Muscle of leg (tissue), 16 donors: ENCODE measurements around the gene RPIA. TPM values are rescaled to one million over a fixed set of nuclear protein-coding genes. Genes with fewer than 3 reads are reported as not detected.
"Not testable (repeated sequence)": the region's sequence is repeated elsewhere in the genome, so short reads cannot be mapped to it uniquely, and the experiment has no call there.

Experiments
- DNase-seq: peaks from one replicate; pipeline ENCODE4 v3.0.0; 2013
- H3K27ac ChIP-seq: one replicate; pipeline ENCODE4 v1.5.1; 2013; ENCODE audit warnings: mild to moderate bottlenecking, low read length, control low read depth
- H3K27me3 ChIP-seq: one replicate; pipeline ENCODE4 v1.6.1; 2013; ENCODE audit warnings: low read length; ENCODE audit not compliant: control insufficient read depth, insufficient read depth
- H3K36me3 ChIP-seq: one replicate; pipeline ENCODE4 v1.6.1; 2013; ENCODE audit warnings: low read length; ENCODE audit not compliant: control insufficient read depth, insufficient read depth
- H3K4me1 ChIP-seq: one replicate; pipeline ENCODE4 v1.6.1; 2013; ENCODE audit warnings: low read length; ENCODE audit not compliant: control insufficient read depth, insufficient read depth
- H3K4me3 ChIP-seq: one replicate; pipeline ENCODE4 v1.5.1; 2013; ENCODE audit warnings: low read length, control low read depth
- H3K9me3 ChIP-seq: replicated peaks from 2 replicates; pipeline ENCODE4 v1.6.1; 2013; ENCODE audit warnings: low read depth, low read length; ENCODE audit not compliant: control insufficient read depth
- WGBS: methylation state at CpG from one replicate; pipeline ENCODE4 v1.1.5; 2013; ENCODE audit warnings: missing lambda C conversion rate; ENCODE audit not compliant: insufficient coverage; 5-methylcytosine and 5-hydroxymethylcytosine counted together
- long read RNA-seq, 11 donors: transcript quantifications; one replicate each; lab custom pipeline, GENCODE V29; 2026
- polyA plus RNA-seq, 8 donors: library from polyadenylated mRNA; unstranded; fragments of 120-200 nt; gene quantifications; one replicate each; pipeline versions ENCODE4 v1.2.1 to v1.2.3, GENCODE V29; 2013; ENCODE audit warnings: inconsistent platforms in 1 of 8, low replicate concordance in 1 of 8; ENCODE audit not compliant: insufficient read length in 8 of 8, insufficient read depth in 1 of 8
- total RNA-seq: library from RNA; stranded (reverse); fragments of 120-200 nt; gene quantifications from one replicate; pipeline ENCODE4 v1.2.4, GENCODE V29; 2013

The RPIA gene
- total RNA-seq (11.3 TPM), polyA plus RNA-seq (10 to 100 TPM; 22.4 to 27.7 (median 24.6) TPM)
- long read RNA-seq, donor 1, transcript RPIA-201 (9 exons, 1,848 nt) = major isoform, 7 of 7 reads
- long read RNA-seq, donor 1, partial matches to known transcripts = 0 of 7 reads
- long read RNA-seq, donor 1, other reads (novel, unspliced or antisense) = 0 of 7 reads
- long read RNA-seq, donor 2, partial matches to known transcripts = 0 of 4 reads
- long read RNA-seq, donor 2, other reads (novel, unspliced or antisense) = 0 of 4 reads
- long read RNA-seq, donor 3, transcript RPIA-201 (9 exons, 1,848 nt) = major isoform, 14 of 14 reads
- long read RNA-seq, donor 3, partial matches to known transcripts = 0 of 14 reads
- long read RNA-seq, donor 3, other reads (novel, unspliced or antisense) = 0 of 14 reads
- long read RNA-seq, donor 4, partial matches to known transcripts = 0 of 4 reads
- long read RNA-seq, donor 4, other reads (novel, unspliced or antisense) = 0 of 4 reads
- long read RNA-seq, donor 5, transcript RPIA-201 (9 exons, 1,848 nt) = major isoform, 33 of 47 reads
- long read RNA-seq, donor 5, partial matches to known transcripts = 14 of 47 reads
- long read RNA-seq, donor 5, other reads (novel, unspliced or antisense) = 0 of 47 reads
- long read RNA-seq, donor 6, transcript RPIA-201 (9 exons, 1,848 nt) = major isoform, 12 of 24 reads
- long read RNA-seq, donor 6, partial matches to known transcripts = 12 of 24 reads
- long read RNA-seq, donor 6, other reads (novel, unspliced or antisense) = 0 of 24 reads
- long read RNA-seq, donor 7, transcript RPIA-201 (9 exons, 1,848 nt) = major isoform, 15 of 15 reads
- long read RNA-seq, donor 7, partial matches to known transcripts = 0 of 15 reads
- long read RNA-seq, donor 7, other reads (novel, unspliced or antisense) = 0 of 15 reads
- long read RNA-seq, donor 8, transcript RPIA-201 (9 exons, 1,848 nt) = major isoform, 13 of 13 reads
- long read RNA-seq, donor 8, partial matches to known transcripts = 0 of 13 reads
- long read RNA-seq, donor 8, other reads (novel, unspliced or antisense) = 0 of 13 reads
- long read RNA-seq, donor 9, transcript RPIA-201 (9 exons, 1,848 nt) = major isoform, 7 of 7 reads
- long read RNA-seq, donor 9, partial matches to known transcripts = 0 of 7 reads
- long read RNA-seq, donor 9, other reads (novel, unspliced or antisense) = 0 of 7 reads
- long read RNA-seq, donor 10, transcript RPIA-201 (9 exons, 1,848 nt) = major isoform, 19 of 19 reads
- long read RNA-seq, donor 10, partial matches to known transcripts = 0 of 19 reads
- long read RNA-seq, donor 10, other reads (novel, unspliced or antisense) = 0 of 19 reads
- long read RNA-seq, donor 11, transcript RPIA-201 (9 exons, 1,848 nt) = major isoform, 9 of 9 reads
- long read RNA-seq, donor 11, partial matches to known transcripts = 0 of 9 reads
- long read RNA-seq, donor 11, other reads (novel, unspliced or antisense) = 0 of 9 reads

DNA sequence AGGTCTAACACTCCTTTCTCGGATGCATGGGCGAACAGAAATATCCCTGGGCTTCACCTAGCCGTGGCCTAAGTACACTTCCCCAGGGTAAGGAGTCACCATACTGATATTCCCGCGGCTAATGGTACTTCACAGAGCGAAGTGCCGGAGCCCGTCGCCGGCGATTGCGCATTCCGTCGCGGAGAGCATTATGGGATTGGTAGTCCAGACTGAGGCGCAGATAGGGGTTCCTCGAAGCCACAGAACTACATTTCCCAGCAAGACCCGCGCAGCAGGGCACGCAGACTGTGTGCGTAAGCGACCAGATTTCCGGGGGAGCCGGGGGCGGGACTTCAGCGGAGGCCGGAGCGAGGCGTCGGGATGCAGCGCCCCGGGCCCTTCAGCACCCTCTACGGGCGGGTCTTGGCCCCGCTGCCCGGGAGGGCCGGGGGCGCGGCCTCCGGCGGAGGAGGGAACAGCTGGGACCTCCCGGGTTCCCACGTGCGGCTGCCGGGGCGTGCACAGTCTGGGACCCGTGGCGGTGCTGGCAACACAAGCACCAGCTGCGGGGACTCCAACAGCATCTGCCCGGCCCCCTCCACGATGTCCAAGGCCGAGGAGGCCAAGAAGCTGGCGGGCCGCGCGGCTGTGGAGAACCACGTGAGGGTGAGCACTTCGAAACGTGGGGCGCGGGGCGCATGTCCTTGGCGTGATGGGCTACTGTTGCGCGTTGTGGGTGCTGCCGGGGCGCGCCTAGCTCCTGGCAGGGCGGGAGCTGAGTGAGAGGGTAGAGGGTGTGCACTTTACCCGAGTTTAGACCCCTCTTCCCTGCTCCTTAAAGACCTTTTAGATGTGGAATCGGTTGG, at the start of gene RPIA:
RPIA (plus strand) TSS at position 335 of the 845 bp plus-strand sequence; CDS start at position 361, 26 bp downstream.
- Histone ChIP-seq H3K4me1 (peaks cover 12% of the 10 kb centered on the region), H3K27ac (peak within 1 kb of the TSS; percentile 89), H3K4me3 (peak within 1 kb of the TSS; percentile 84), H3K9me3 (peaks cover 2% of the 10 kb centered on the region), H3K27me3 (no peaks in the 10 kb centered on the region), H3K36me3 (no peaks in the 10 kb centered on the region)
- WGBS = under 1% methylated on average over 58 of the region's 71 CpGs
- peak; percentile 100 for DNase-seq

DNA sequence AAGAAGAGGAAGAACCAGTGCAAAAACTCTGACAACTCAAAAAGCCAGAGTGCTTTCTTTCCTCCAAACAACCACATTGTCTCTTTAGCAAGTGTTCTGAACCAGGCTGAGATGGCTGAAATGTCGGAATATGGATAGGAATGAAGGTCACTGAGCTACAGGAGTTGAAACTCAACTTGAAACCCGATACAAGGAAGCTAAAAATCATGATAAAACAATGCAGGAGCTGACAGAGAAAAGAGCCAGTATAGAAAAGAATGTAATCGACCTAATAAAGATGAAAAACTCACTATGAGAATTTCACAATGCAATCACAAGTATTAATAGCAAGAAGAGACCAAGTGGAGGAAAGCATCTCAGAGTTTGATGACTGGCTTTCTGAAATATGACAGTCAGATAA, 49.2 kb upstream of the RPIA start:
- no peaks in the 10 kb centered on the region for H3K27me3 ChIP-seq
- no peaks in the 10 kb centered on the region for H3K4me1 ChIP-seq
- no peak overlapping the region for H3K27ac ChIP-seq
- H3K4me3 ChIP-seq = no peak overlapping the region
- no peaks in the 10 kb centered on the region for H3K36me3 ChIP-seq
- no peak for DNase-seq
- WGBS = 40% methylated on average over 1 of the region's 3 CpGs
- H3K9me3 ChIP-seq = peaks cover 2% of the 10 kb centered on the region

DNA sequence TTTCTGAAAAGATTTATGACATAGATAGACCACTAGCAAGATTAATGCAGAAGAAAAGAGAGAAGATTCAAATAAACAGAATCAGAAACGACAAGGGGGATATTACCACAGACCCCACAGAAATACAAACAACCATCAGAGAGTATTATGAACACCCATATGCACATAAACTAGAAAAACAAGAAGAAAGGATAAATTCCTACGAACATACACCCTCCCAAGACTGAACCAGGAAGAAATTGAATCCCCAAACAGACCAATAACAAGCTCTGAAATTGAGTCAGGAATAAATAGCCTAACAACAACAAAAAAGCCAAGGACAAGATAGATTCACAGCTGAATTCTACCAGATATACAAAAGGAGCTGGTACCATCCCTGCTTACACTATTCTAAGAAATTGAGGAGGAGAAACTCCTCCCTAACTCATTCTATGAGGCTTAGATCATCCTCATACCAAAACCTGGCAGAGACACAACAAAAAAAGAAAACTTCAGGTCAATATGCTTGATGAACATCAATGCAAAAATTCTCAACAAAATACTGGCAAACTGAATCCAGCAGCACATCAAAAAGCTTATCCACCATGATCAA, 46.1 kb upstream of the RPIA start:
- not testable (repeated sequence) for H3K27ac ChIP-seq, H3K4me3 ChIP-seq, DNase-seq, H3K36me3 ChIP-seq, H3K27me3 ChIP-seq, H3K4me1 ChIP-seq, H3K9me3 ChIP-seq
- no CpG with 5 or more reads among the region's 2 CpGs for WGBS

DNA sequence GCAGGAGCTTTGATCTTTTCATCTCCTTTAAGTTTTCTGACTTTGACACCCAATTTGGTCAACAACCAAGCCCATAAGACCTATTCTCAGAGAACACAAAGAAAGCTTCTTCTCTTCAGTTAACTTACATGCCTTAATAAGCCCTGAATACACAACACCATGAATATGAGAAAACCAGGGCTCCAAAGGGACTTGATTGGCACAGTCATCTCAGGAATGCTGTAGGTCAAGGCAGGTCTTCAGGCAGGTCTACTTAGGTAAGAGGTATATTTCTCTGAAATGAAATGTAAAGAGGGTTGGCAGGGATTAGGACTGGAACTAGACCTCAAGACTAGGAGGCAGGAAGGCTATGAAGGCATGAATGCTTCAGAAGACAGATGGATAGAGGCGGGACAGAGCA, 39.8 kb upstream of the RPIA start:
- no CpG with 5 or more reads among the region's 1 CpG for WGBS

DNA sequence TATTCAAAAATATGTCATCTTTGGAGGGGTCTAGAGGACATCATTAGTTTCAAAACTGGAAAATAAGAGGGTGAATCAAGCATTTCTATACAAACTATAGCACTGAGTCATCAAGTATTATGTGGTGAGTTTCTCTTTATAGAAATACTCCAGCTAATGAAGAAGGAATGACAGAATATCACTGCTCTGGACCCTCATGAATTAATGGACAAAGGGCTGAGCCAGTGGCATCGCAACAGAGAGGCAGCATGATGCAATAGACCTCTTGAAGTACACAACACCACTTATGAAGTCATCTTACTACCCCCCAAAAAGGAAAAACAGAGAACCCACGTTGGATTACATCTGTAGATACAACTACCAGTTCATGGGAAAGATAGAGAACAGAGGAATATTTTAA, 36.8 kb upstream of the RPIA start:
- Histone ChIP-seq H3K27ac (no peak overlapping the region), H3K36me3 (no peaks in the 10 kb centered on the region), H3K4me3 (no peak overlapping the region), H3K27me3 (no peaks in the 10 kb centered on the region), H3K4me1 (peaks cover 10% of the 10 kb centered on the region), H3K9me3 (no peaks in the 10 kb centered on the region)
- no CpG with 5 or more reads among the region's 2 CpGs for WGBS
- DNase-seq = no peak

More for the DNA sequence above, 39.8 kb upstream of the RPIA start:
- no peaks in the 10 kb centered on the region for H3K4me1 ChIP-seq
- DNase-seq = no peak
- H3K27ac ChIP-seq = no peak overlapping the region
- no peaks in the 10 kb centered on the region for H3K27me3 ChIP-seq
- H3K4me3 ChIP-seq = no peak overlapping the region
- no peaks in the 10 kb centered on the region for H3K36me3 ChIP-seq
- H3K9me3 ChIP-seq = no peaks in the 10 kb centered on the region

GRCh38 chr2:88656690-88657089, 34.8 kb upstream of the RPIA start:
- H3K4me3 ChIP-seq = no peak overlapping the region
- no peak overlapping the region for H3K27ac ChIP-seq
- no peaks in the 10 kb centered on the region for H3K9me3 ChIP-seq
- WGBS = 85% methylated on average over 2 of the region's 3 CpGs
- peaks cover 13% of the 10 kb centered on the region for H3K4me1 ChIP-seq
- no peaks in the 10 kb centered on the region for H3K36me3 ChIP-seq
- no peak for DNase-seq
- no peaks in the 10 kb centered on the region for H3K27me3 ChIP-seq

DNA sequence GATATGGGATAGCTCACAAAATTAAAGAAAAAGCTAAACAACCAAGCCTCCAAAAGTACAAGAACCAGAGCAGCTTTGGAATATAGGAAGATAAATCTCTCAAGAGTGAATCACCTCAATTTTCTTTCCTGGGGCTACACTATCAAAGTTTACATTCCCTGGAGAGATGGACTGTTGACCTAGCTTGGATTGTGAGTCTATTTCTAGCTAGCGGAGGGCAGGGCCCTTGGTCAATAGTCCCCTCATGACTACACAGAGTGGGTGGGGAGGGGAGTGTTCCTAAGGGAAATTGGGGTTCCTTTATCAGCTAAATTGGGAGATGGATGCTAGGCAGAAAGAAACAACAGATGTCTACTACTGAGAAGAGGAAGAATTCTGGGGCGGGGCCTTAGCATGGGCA, 34.3 kb upstream of the RPIA start:
- no peak for DNase-seq
- no peaks in the 10 kb centered on the region for H3K36me3 ChIP-seq
- no peaks in the 10 kb centered on the region for H3K9me3 ChIP-seq
- whole genome bisulfite sequencing = no CpG with 5 or more reads among the region's 2 CpGs
- H3K27ac ChIP-seq = peak overlapping the region; percentile 26
- H3K4me1 ChIP-seq = peaks cover 13% of the 10 kb centered on the region
- no peaks in the 10 kb centered on the region for H3K27me3 ChIP-seq
- H3K4me3 ChIP-seq = no peak overlapping the region

GRCh38 chr2:88658326-88658725, 33.1 kb upstream of the RPIA start:
- no peaks in the 10 kb centered on the region for H3K36me3 ChIP-seq
- no peak overlapping the region for H3K4me3 ChIP-seq
- no peaks in the 10 kb centered on the region for H3K9me3 ChIP-seq
- WGBS = no CpG with 5 or more reads among the region's 3 CpGs
- peak overlapping the region; percentile 88 for H3K27ac ChIP-seq
- H3K27me3 ChIP-seq = no peaks in the 10 kb centered on the region
- no peak for DNase-seq
- peaks cover 13% of the 10 kb centered on the region for H3K4me1 ChIP-seq
